Activated T-helper 17 cell treated with anti-CD3 and anti-CD28 coated beads, Interleukin-2, amount 50 U/mL, for 72 hours (primary cell): ENCODE results near the gene SAMD13. TPM values are rescaled to one million over a fixed set of nuclear protein-coding genes. Genes with fewer than 3 reads are reported as not detected.

Experiments
- ATAC-seq: fragments of 150-1000 bp; cut with Tn5 transposase; replicated peaks from 2 replicates; pipeline ENCODE4 v1.10.0; 2021; ENCODE audit warnings: mild to moderate bottlenecking, moderate library complexity
- H3K27ac Mint-ChIP-seq: one replicate; pipeline ENCODE4 v1.8.0; 2022; ENCODE audit warnings: mixed read lengths
- H3K27me3 Mint-ChIP-seq: one replicate; pipeline ENCODE4 v1.8.0; 2022; ENCODE audit warnings: mixed read lengths
- H3K36me3 Mint-ChIP-seq: one replicate; pipeline ENCODE4 v1.8.0; 2022; ENCODE audit warnings: low read depth, mild to moderate bottlenecking, mixed read lengths
- H3K4me1 Mint-ChIP-seq: one replicate; pipeline ENCODE4 v1.8.0; 2022; ENCODE audit warnings: mixed read lengths
- H3K4me3 Mint-ChIP-seq: one replicate; pipeline ENCODE4 v1.8.0; 2022; ENCODE audit warnings: mild to moderate bottlenecking, mixed read lengths
- H3K9me3 Mint-ChIP-seq: one replicate; pipeline ENCODE4 v1.8.0; 2022; ENCODE audit warnings: mixed read lengths
- total RNA-seq, 2 donors: library from RNA; stranded (reverse); gene quantifications; one replicate each; pipeline ENCODE4 v1.2.3, GENCODE V29; 2022

SAMD13 gene, protein sequence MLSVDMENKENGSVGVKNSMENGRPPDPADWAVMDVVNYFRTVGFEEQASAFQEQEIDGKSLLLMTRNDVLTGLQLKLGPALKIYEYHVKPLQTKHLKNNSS
- not detected for total RNA-seq

DNA sequence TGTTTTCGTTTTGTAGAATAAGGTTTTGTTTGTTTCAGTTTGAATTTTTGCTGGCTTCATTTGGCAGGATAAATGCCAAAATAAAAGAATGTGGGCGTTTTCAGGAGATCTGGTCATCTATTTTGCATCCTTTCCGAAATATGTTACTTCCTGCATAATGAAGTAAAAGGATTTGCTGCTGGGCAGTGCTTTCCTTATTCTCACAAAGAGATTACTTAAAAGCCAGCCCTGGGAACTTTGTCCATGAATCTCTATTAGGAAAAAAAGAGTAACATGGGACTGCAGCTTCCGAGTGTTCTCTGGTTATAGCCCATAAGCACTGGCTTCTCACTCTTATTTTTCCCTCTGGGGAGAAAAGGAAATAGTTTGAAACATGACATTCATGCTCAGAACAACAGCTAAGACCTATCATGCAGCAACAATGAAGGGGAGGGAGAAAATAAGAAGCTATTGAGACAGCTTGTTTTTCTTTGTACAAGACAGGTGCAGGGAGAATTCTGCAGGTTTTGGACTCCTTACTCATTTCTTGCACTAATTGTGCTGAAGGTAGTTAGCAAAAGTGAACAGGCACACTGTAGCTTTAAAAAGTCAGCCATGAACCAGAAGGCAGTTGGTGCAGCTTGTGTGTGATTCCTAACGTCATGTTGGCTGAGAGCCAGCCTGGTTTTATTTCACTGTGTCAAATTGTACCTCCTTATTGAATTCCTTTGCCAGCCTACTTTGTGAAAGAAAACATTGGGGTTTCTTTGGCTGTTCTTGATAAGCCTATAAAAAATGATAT lies at the start of gene SAMD13:
Gene SAMD13 (plus strand): TSS at position 705 of the 781 bp plus-strand sequence. CDS start 1,527 bp downstream, outside the sequence.
- peak; percentile 27 for ATAC-seq
- Mint-ChIP-seq H3K4me1 (peaks cover 20% of the 10 kb centered on the region), H3K27me3 (peaks cover 15% of the 10 kb centered on the region), H3K36me3 (no peaks in the 10 kb centered on the region), H3K9me3 (no peaks in the 10 kb centered on the region), H3K4me3 (peak within 1 kb of the TSS; percentile 42), H3K27ac (no peak within 1 kb of the TSS)

DNA sequence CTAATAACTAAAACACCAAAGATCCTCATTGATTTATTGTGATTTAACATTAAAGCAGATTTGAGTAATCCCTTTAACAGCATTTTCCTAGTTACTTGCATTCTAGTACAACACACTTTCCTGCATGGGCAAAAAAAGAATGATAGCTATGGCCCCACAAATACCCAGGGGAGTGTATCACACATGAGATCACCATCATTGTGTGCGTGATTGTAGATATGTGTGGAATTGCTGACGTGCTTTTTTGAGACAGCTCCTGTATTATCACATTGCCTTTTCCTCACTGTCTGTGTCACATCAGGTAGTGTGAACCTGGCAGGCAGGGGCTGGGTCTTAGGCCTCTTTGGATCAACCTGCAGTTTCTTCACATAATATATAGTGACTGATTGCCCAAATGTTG lies 48.5 kb upstream of the SAMD13 start:
- Mint-ChIP-seq H3K27ac (no peak overlapping the region), H3K4me3 (no peak overlapping the region), H3K4me1 (no peaks in the 10 kb centered on the region), H3K9me3 (peaks cover 3% of the 10 kb centered on the region), H3K36me3 (no peaks in the 10 kb centered on the region), H3K27me3 (no peaks in the 10 kb centered on the region)
- no peak for ATAC-seq

DNA sequence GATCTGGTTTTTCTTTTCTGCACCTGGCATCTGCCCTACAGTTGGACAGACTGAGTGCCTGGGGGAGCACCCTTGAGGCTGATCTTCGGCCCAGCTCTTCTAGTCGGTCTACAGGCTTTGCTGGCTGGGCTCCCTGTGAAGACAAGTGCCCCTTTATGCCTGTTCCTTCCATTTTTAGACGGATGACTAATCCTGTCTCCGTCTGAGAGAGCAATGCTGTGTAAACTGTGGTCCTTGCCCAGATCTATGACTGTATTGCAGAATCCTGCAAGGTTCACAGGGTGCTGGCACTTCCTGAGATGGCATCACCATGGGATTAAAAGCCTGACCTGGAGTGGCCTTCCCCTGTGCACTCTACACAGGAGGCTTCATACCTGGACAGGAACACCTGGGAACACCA lies 47.6 kb upstream of the SAMD13 start:
- no peak for ATAC-seq
- Mint-ChIP-seq H3K36me3 (no peaks in the 10 kb centered on the region), H3K9me3 (peaks cover 3% of the 10 kb centered on the region), H3K4me3 (no peak overlapping the region), H3K27me3 (no peaks in the 10 kb centered on the region), H3K4me1 (no peaks in the 10 kb centered on the region), H3K27ac (no peak overlapping the region)

DNA sequence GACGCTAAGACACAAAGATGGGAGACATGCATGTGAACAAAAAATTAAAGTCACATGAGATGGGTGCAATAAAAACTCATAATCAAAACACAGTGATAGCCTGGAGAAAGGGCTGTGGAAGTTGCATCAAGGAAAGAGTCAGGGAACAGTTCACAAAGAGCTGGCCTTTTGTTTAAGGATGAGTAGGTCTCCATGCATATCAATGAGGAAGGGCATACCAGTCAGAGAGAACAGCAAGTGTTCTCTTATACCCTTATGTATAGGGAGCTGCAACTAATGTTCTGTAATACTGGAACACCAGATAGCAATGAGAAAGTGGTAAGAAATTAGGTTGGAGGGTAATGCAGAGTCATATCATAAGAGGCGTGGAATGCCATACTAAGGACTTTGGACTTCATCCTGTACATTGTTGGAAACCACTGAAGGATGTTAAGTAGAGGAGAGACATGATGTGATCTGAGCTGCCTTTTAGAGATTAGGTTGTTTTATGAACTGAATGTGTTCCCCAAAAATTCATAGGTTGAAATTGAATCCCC lies 46.7 kb upstream of the SAMD13 start:
- H3K9me3 Mint-ChIP-seq = peaks cover 3% of the 10 kb centered on the region
- H3K4me3 Mint-ChIP-seq = no peak overlapping the region
- H3K4me1 Mint-ChIP-seq = no peaks in the 10 kb centered on the region
- no peak for ATAC-seq
- H3K36me3 Mint-ChIP-seq = no peaks in the 10 kb centered on the region
- no peaks in the 10 kb centered on the region for H3K27me3 Mint-ChIP-seq
- H3K27ac Mint-ChIP-seq = no peak overlapping the region

DNA sequence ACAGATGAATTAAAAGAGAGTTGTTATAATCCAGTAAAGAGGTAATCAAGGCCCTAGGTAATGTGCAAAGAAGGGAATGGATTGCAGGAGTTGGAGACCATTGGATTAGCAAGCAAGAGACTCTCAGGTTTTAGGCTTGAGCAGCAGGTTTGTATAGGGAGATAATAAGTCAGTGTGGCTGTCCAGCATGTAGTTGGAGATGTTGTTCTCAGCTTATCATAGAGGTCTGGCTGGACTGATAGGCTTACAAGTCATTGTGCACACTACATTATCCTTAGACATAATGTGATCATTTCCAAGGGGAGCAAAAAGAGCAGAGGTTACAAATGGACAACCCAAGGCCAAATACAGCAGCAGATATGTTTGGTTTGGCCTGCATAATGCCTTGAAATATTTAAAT lies 45.9 kb upstream of the SAMD13 start:
- Mint-ChIP-seq H3K36me3 (no peaks in the 10 kb centered on the region), H3K27ac (no peak overlapping the region), H3K27me3 (no peaks in the 10 kb centered on the region), H3K4me1 (no peaks in the 10 kb centered on the region), H3K9me3 (peaks cover 3% of the 10 kb centered on the region), H3K4me3 (no peak overlapping the region)
- ATAC-seq = no peak

DNA sequence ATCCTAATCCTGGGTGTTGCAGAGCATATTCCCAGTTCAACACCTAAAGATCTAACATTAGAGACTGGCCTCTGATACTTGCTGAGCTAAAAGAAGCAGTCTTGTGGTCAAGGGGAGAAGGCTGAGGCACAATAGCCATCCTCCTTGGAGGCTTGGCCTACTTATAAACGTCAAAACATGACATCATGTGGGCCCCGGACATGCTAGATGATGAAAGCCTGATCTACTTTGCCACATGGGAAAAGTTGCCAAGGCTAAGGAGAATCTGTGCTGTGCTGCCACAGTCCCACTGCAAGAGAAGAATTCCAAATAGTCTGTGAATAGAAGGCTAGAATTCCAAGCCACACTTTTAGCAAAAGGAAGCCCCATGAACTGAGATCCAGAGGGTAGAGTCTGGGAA lies 43.9 kb upstream of the SAMD13 start:
- Mint-ChIP-seq H3K27ac (no peak overlapping the region), H3K4me3 (no peak overlapping the region), H3K9me3 (peaks cover 3% of the 10 kb centered on the region), H3K4me1 (no peaks in the 10 kb centered on the region), H3K27me3 (peaks cover 3% of the 10 kb centered on the region), H3K36me3 (no peaks in the 10 kb centered on the region)
- ATAC-seq = no peak

DNA sequence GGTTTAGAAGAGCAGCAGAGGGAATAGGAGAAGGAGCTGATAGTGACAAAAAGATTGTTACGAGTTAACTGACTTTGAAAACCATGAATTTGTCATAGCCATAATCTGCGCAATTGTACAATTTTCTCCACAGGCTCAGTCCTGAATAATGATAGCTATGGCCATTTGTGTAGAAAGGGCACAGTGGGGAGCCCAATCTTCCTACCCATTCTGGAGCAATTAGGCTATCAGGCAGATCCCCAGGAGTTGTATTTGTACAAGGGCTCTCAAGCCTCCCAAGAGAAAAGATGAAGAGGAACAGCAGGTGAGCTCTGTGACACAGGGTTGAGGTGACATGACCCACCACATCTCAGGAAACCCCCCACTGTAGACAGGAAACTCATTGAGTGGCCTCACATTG lies 42.1 kb upstream of the SAMD13 start:
- ATAC-seq = no peak
- H3K36me3 Mint-ChIP-seq = no peaks in the 10 kb centered on the region
- no peak overlapping the region for H3K4me3 Mint-ChIP-seq
- H3K27ac Mint-ChIP-seq = no peak overlapping the region
- peaks cover 3% of the 10 kb centered on the region for H3K27me3 Mint-ChIP-seq
- H3K9me3 Mint-ChIP-seq = peaks cover 3% of the 10 kb centered on the region
- H3K4me1 Mint-ChIP-seq = no peaks in the 10 kb centered on the region

DNA sequence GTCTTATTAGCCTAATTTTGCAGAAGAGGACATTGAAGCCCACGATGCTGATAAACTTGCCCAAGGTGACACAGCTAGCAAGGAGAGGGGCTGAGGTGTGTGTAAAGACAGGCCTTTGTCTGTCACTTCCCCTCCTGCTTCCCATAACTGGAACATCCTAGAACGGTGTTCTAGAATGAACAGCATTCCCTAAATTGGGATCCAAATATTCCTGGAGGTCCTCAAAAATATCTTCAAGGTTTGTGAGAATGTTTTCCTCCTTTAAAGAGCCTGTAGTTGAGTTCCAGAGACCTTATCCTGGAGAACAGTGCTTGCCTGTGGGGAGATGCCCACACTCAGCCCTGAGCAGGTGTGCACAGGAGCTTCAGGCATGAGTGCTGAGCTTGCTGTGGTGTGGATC lies 41.5 kb upstream of the SAMD13 start:
- ATAC-seq = no peak
- Mint-ChIP-seq H3K36me3 (no peaks in the 10 kb centered on the region), H3K27me3 (peaks cover 3% of the 10 kb centered on the region), H3K9me3 (peaks cover 3% of the 10 kb centered on the region), H3K4me1 (no peaks in the 10 kb centered on the region), H3K4me3 (no peak overlapping the region), H3K27ac (no peak overlapping the region)

DNA sequence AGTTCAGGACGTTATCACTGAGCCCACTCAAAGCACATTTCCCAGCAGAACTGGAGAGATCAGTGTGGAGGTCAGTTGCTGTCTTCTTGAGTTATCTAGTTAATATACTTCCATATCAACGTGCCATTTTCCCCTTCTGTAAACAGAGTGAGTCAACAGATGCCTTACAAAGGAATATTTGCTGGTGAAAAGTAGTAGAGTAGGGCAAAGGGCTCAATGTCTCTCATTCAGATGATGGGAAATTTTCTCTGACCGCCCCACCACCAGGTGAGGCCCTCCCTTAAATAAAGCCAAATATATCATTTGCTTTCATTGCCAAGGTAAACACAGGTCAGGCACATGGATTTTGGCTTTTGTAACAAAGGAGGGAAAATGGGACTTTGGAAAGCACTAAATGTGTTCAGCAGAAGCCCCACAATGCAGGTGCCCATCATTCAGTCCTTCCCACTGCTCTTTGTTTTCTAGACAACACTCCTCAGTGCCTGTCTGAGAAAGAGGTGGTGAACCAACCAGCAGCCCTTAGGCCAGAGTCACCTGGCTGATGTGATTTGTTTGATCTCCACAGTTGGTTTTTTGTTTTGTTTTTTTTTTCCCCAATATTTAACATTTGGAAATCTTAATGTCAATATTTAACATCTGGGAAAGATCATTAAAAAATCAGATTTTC lies 40.5 kb upstream of the SAMD13 start:
- Mint-ChIP-seq H3K4me1 (no peaks in the 10 kb centered on the region), H3K4me3 (no peak overlapping the region), H3K27me3 (peaks cover 3% of the 10 kb centered on the region), H3K36me3 (no peaks in the 10 kb centered on the region), H3K27ac (no peak overlapping the region), H3K9me3 (peaks cover 3% of the 10 kb centered on the region)
- no peak for ATAC-seq

DNA sequence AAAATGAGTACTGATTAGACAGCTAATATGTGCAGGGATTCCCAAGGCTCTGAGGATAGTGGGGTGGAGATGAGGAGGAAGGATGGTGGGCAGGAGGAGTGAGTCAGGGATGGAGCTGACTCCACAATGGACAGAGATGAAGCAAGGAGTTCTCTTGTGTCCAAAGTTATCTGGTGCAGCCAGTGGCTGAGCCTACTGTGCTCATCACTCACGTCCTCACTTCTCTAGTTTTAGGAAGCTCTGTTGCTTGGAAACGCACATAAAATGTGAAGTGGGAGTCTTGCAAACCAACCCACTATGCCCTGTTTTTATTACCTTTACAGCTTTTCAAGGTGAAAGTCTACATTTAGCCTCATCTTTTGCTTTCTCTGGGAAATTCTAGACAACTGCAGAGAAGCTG lies 36.5 kb upstream of the SAMD13 start:
- H3K4me1 Mint-ChIP-seq = no peaks in the 10 kb centered on the region
- peaks cover 3% of the 10 kb centered on the region for H3K27me3 Mint-ChIP-seq
- no peaks in the 10 kb centered on the region for H3K9me3 Mint-ChIP-seq
- ATAC-seq = no peak
- no peaks in the 10 kb centered on the region for H3K36me3 Mint-ChIP-seq
- no peak overlapping the region for H3K4me3 Mint-ChIP-seq
- no peak overlapping the region for H3K27ac Mint-ChIP-seq

DNA sequence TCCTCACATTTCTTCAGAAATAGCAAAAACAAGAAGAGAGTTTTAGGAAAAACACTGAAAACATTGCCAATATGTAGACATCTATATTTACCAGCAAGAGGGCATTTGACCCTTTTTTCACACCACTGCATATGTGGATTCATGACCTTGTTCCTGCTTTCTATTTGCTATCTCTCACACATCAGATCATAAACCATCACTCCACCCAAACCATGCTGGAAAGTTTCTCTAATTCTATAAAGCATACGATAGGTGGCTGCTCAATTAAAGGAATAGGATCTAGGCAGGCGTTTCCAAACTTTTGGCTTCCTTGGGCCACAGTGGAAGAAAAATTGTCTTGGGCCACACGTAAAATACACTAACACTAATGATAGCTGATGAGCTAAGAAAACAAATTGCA lies 35.6 kb upstream of the SAMD13 start:
- Mint-ChIP-seq H3K4me1 (peaks cover 1% of the 10 kb centered on the region), H3K36me3 (no peaks in the 10 kb centered on the region), H3K27ac (no peak overlapping the region), H3K4me3 (no peak overlapping the region), H3K27me3 (peaks cover 3% of the 10 kb centered on the region), H3K9me3 (no peaks in the 10 kb centered on the region)
- no peak for ATAC-seq

DNA sequence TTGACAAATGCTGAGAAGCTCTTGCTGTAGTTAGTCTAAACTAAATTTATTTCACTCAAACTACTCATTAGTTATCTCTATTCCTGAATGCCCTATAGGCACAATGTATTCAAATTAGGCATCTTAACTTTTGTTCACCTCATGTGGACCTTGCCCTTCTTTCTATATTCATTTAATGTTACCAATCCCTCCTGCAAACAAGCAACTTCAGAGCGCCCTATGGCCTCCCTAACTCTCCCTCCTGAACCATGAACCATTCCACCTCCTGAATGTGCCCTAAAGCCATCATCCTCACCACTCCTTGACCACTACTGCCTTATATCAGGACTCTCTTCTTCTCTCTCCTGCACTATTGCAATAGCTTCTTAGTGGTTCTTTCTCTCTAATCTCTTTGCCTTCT lies 34.8 kb upstream of the SAMD13 start:
- H3K9me3 Mint-ChIP-seq = no peaks in the 10 kb centered on the region
- H3K27ac Mint-ChIP-seq = no peak overlapping the region
- peaks cover 3% of the 10 kb centered on the region for H3K27me3 Mint-ChIP-seq
- no peak overlapping the region for H3K4me3 Mint-ChIP-seq
- ATAC-seq = no peak
- H3K4me1 Mint-ChIP-seq = peaks cover 9% of the 10 kb centered on the region
- H3K36me3 Mint-ChIP-seq = no peaks in the 10 kb centered on the region

DNA sequence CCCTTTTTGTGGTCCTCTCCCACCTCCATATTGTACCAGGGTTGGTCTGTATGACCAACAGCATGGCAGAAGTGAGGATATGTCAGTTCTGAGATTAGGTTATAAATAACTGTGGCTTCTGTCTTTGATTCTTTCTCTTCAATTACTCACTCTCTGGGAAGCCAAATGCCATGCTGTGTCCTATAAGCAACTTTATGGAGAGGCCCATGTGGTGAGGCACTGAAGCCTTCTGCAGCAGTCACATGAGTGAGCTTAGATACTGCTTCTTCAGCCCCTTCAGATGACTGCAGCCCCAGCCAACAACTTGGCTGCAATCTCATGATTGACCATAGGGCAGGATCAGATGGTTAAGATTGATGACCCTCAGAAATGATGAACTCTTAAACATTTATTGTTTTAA lies 34.0 kb upstream of the SAMD13 start:
- H3K36me3 Mint-ChIP-seq = no peaks in the 10 kb centered on the region
- peaks cover 9% of the 10 kb centered on the region for H3K4me1 Mint-ChIP-seq
- no peak for ATAC-seq
- no peak overlapping the region for H3K4me3 Mint-ChIP-seq
- no peaks in the 10 kb centered on the region for H3K9me3 Mint-ChIP-seq
- H3K27ac Mint-ChIP-seq = no peak overlapping the region
- no peaks in the 10 kb centered on the region for H3K27me3 Mint-ChIP-seq

DNA sequence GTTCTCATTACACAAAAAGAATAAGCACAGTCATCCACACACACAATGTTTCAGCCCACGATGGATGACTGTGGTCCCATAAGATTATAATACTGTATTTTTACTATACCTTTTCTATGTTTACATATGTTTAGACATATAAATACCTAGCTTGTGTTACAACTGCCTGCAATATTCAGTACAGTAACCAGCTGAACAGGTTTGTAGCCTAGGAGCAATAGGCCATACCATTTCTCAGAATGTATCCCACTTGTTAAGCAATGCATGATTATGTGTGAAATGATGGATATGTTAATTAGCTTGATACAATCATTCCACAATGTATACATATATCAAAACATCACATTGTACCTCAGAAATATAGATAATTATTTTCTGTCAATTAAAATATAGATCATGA lies 33.2 kb upstream of the SAMD13 start:
- Mint-ChIP-seq H3K27ac (no peak overlapping the region), H3K9me3 (no peaks in the 10 kb centered on the region), H3K27me3 (no peaks in the 10 kb centered on the region), H3K36me3 (no peaks in the 10 kb centered on the region), H3K4me1 (peaks cover 9% of the 10 kb centered on the region), H3K4me3 (no peak overlapping the region)
- ATAC-seq = no peak

DNA sequence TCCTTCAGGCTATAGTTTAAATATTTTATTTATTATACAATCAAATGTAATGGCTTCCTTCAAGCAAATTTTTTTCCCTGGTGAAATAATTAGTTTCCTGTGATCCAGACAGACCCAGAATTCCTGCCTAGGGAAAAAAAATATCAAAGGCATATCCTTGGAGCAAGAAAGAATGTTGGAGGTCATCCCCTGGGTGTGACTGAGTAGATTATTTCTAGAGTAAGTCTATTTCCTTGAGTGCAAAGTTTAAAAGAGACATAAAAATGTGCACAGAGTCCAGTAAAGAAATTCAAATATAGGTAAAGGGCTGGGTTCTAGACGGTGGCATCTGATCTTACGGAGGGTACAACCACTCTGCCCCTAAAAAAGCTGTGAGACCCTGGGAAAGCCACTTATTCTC lies 32.2 kb upstream of the SAMD13 start:
- no peaks in the 10 kb centered on the region for H3K9me3 Mint-ChIP-seq
- H3K27me3 Mint-ChIP-seq = no peaks in the 10 kb centered on the region
- no peak for ATAC-seq
- peaks cover 9% of the 10 kb centered on the region for H3K4me1 Mint-ChIP-seq
- H3K36me3 Mint-ChIP-seq = no peaks in the 10 kb centered on the region
- no peak overlapping the region for H3K27ac Mint-ChIP-seq
- no peak overlapping the region for H3K4me3 Mint-ChIP-seq
